ENCODE data around the gene ACTN1. TPM values are rescaled to one million over a fixed set of nuclear protein-coding genes. Genes with fewer than 3 reads are reported as not detected.

Gene ACTN1
- total and polyA plus RNA-seq, 2 experiments from 2014 or later, result 88.0 to 163 TPM

GRCh38 chr14:68921666-68922065 is 57.4 kb downstream of the ACTN1 start:
- H3K79me2 ChIP-seq, result peaks cover 65% of the 10 kb centered on the region
- no peaks in the 10 kb centered on the region for H3K27me3 ChIP-seq
- H3K4me3 ChIP-seq, result no peak overlapping the region
- DNase-seq (ENCODE audit: low spot score), result no peak
- TF ChIP-seq EZH2phosphoT487 (IDR thresholded peaks at IDR 0.05; ENCODE audit: low read depth, severe bottlenecking, unreplicated experiment) (no peak), CTCF (IDR thresholded peaks at IDR 0.05; ENCODE audit: poor library complexity) (peak; percentile 5)
- H3K4me2 ChIP-seq, result peak overlapping the region; percentile 27
- H4K20me1 ChIP-seq (ENCODE audit: insufficient read depth, poor library complexity, severe bottlenecking), result no peaks in the 10 kb centered on the region
- H3K36me3 ChIP-seq (replicated peaks; ENCODE audit: insufficient read depth, low read depth), result no peaks in the 10 kb centered on the region
- no peaks in the 10 kb centered on the region for H3K9me3 ChIP-seq (ENCODE audit: low read depth)
- H3K27ac ChIP-seq, result peak overlapping the region; percentile 32
- H3K4me1 ChIP-seq (ENCODE audit: insufficient read depth), result peaks cover 16% of the 10 kb centered on the region
- no peak overlapping the region for H2AFZ ChIP-seq
- H3K9me2 ChIP-seq (replicated peaks; ENCODE audit: insufficient read depth), result no peaks in the 10 kb centered on the region

GRCh38 chr14:68921049-68921448 is 58.1 kb downstream of the ACTN1 start:
- Histone ChIP-seq H4K20me1 (ENCODE audit: insufficient read depth, poor library complexity, severe bottlenecking) (no peaks in the 10 kb centered on the region), H3K9me2 (replicated peaks; ENCODE audit: insufficient read depth) (no peaks in the 10 kb centered on the region), H3K4me2 (no peak overlapping the region), H3K36me3 (replicated peaks; ENCODE audit: insufficient read depth, low read depth) (no peaks in the 10 kb centered on the region), H2AFZ (no peak overlapping the region), H3K4me3 (no peak overlapping the region), H3K27ac (no peak overlapping the region), H3K27me3 (no peaks in the 10 kb centered on the region), H3K9me3 (ENCODE audit: low read depth) (no peaks in the 10 kb centered on the region), H3K4me1 (ENCODE audit: insufficient read depth) (peaks cover 16% of the 10 kb centered on the region), H3K79me2 (peaks cover 62% of the 10 kb centered on the region)
- WGBS (ENCODE audit: low lambda C conversion rate, missing lambda C conversion rate), result 94% methylated on average over 9 of the region's 9 CpGs
- no peak for DNase-seq (ENCODE audit: low spot score)
- no peak for TF ChIP-seq EZH2phosphoT487 (IDR thresholded peaks at IDR 0.05; ENCODE audit: low read depth, severe bottlenecking, unreplicated experiment)
- TF ChIP-seq EZH2 (IDR thresholded peaks at IDR 0.05; ENCODE audit: borderline replicate concordance), result no peak
- TF ChIP-seq CTCF (IDR thresholded peaks at IDR 0.05; ENCODE audit: poor library complexity), result no peak

DNA sequence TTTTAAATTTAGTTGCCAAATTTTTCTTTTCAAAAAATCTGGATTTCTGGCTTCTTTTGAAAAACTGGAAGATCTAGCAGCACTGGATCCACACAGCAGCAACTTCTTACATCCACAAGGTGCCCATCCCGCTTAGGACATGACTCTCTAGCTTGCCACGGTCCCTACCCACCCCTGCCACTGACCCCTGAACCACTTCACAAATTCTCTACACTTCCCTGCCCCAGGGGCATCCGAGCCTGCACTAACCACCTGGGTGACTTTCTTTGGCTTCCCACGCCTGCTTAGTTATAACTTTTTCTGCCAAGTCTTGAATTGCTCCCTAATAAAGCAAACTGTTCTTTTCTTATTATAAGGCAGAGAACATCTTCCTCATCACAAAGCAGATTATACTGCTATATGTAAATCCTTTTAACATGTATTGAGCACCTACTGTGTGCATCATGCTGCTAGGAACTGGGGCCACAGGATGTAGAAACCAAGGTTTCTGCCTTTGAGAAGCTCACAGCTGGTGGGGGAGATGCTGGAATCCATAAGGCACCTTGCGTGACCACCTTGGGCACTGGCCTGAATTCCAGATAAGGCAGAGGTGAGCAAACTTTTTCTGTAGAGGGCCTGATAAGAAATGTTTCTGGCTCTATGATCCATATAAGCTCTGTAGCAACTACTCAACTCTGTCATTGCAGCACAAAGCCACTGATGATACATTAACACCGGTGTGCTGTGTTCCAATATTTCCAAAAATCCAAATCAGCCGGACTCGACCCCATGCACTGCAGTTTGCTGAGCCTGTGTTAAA is 59.8 kb downstream of the ACTN1 start:
- Histone ChIP-seq H3K27me3 (no peaks in the 10 kb centered on the region), H3K36me3 (replicated peaks; ENCODE audit: insufficient read depth, low read depth) (no peaks in the 10 kb centered on the region), H3K79me2 (peaks cover 66% of the 10 kb centered on the region), H2AFZ (no peak overlapping the region), H3K9me2 (replicated peaks; ENCODE audit: insufficient read depth) (no peaks in the 10 kb centered on the region), H4K20me1 (ENCODE audit: insufficient read depth, poor library complexity, severe bottlenecking) (no peaks in the 10 kb centered on the region), H3K4me3 (no peak overlapping the region), H3K4me1 (ENCODE audit: insufficient read depth) (peaks cover 16% of the 10 kb centered on the region), H3K27ac (no peak overlapping the region), H3K9me3 (ENCODE audit: low read depth) (no peaks in the 10 kb centered on the region), H3K4me2 (no peak overlapping the region)
- no peak for TF ChIP-seq EZH2phosphoT487 (IDR thresholded peaks at IDR 0.05; ENCODE audit: low read depth, severe bottlenecking, unreplicated experiment)
- WGBS (ENCODE audit: low lambda C conversion rate, missing lambda C conversion rate), result 90% methylated on average over 8 of the region's 8 CpGs
- no peak for DNase-seq (ENCODE audit: low spot score)

DNA sequence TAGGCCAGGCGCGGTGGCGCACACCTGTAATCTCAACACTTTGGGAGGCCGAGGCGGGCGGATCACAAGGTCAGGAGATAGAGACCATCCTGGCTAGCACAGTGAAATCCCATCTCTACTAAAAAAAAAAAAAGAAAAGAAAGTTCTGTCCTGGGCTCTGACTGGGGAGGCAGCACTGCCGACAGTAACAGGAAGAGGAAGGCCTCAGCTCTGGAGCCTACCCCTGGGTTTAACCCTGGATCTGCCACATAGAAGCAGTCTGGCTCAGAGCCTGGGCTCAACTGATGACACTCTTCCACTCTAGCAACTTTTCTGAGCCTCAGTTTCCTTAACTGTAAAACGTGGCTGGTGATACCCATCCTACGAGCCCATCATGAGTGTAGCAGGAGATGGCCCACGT is 60.5 kb downstream of the ACTN1 start:
- no peak for TF ChIP-seq EZH2 (IDR thresholded peaks at IDR 0.05; ENCODE audit: borderline replicate concordance)
- TF ChIP-seq CTCF (IDR thresholded peaks at IDR 0.05; ENCODE audit: poor library complexity), result no peak
- no peak for TF ChIP-seq EZH2phosphoT487 (IDR thresholded peaks at IDR 0.05; ENCODE audit: low read depth, severe bottlenecking, unreplicated experiment)
- H3K27ac ChIP-seq, result no peak overlapping the region
- no peaks in the 10 kb centered on the region for H4K20me1 ChIP-seq (ENCODE audit: insufficient read depth, poor library complexity, severe bottlenecking)
- H3K4me1 ChIP-seq (ENCODE audit: insufficient read depth), result peaks cover 16% of the 10 kb centered on the region
- 89% methylated on average over 7 of the region's 10 CpGs for WGBS (ENCODE audit: low lambda C conversion rate, missing lambda C conversion rate)
- no peaks in the 10 kb centered on the region for H3K9me3 ChIP-seq (ENCODE audit: low read depth)
- no peaks in the 10 kb centered on the region for H3K9me2 ChIP-seq (replicated peaks; ENCODE audit: insufficient read depth)
- no peak overlapping the region for H3K4me2 ChIP-seq
- H3K79me2 ChIP-seq, result peaks cover 68% of the 10 kb centered on the region
- no peak overlapping the region for H2AFZ ChIP-seq
- no peak for DNase-seq (ENCODE audit: low spot score)
- no peaks in the 10 kb centered on the region for H3K27me3 ChIP-seq
- H3K36me3 ChIP-seq (replicated peaks; ENCODE audit: insufficient read depth, low read depth), result no peaks in the 10 kb centered on the region
- H3K4me3 ChIP-seq, result no peak overlapping the region

Data from hepatocyte (in vitro differentiated cells).